Measurements from ENCODE around the gene PTPN18. TPM values are rescaled to one million over a fixed set of nuclear protein-coding genes. Genes with fewer than 3 reads are reported as not detected.

Gene PTPN18
- total RNA-seq, 1 experiment from 2014 or later = 34.4 TPM

GRCh38 chr2:130339885-130340745 lies 15.7 kb upstream of the PTPN18 start:
- Mint-ChIP-seq H3K4me1 (ENCODE audit: insufficient read depth, unreplicated experiment) (peaks cover 12% of the 10 kb centered on the region), H3K27ac (ENCODE audit: low read depth, unreplicated experiment) (no peak overlapping the region), H3K27me3 (ENCODE audit: insufficient read depth, unreplicated experiment) (no peaks in the 10 kb centered on the region), H3K36me3 (ENCODE audit: insufficient read depth, unreplicated experiment) (peaks cover 30% of the 10 kb centered on the region), H3K9me3 (ENCODE audit: unreplicated experiment) (no peaks in the 10 kb centered on the region), H3K4me3 (ENCODE audit: unreplicated experiment) (no peak overlapping the region)
- no peak for DNase-seq (ENCODE audit: unreplicated experiment)
- BruUV-seq (replicated peaks) = no TSS peak
- ChIA-PET CTCF (interaction anchor here (1.1 kb wide), 2 partner anchors 159 to 184 kb away, joined by 3 read pairs; partner anchors contain the start of gene SMPD4), POLR2A (interaction anchor here (3.7 kb wide), 1 partner anchor 159 kb away, joined by 61 read pairs; the partner anchor contains the start of genes MZT2B and SMPD4)
- TF ChIP-seq CTCF (IDR thresholded peaks at IDR 0.05; ENCODE audit: unreplicated experiment) = no peak
- intact Hi-C loops (cut with micrococcal nuclease) = no loop called here

- H3K4me3 Mint-ChIP-seq (ENCODE audit: unreplicated experiment) = peak overlapping the region; percentile 98
- peaks cover 45% of the 10 kb centered on the region for H3K36me3 Mint-ChIP-seq (ENCODE audit: insufficient read depth, unreplicated experiment)
- no TSS peak for BruUV-seq (replicated peaks)
- intact Hi-C loops (cut with micrococcal nuclease) = no loop called here
- ChIA-PET CTCF (interaction anchor here (0.6 to 4.4 kb wide), 6 partner anchors 9 to 809 kb away, joined by 3 to 37 read pairs (median 4); partner anchors contain the start of gene SMPD4), POLR2A (interaction anchor here (0.9 to 3.7 kb wide), 13 partner anchors 9 to 763 kb away, joined by 3 to 61 read pairs (median 9); partner anchors contain the start of genes MZT2B, PLEKHB2, PTPN18 and SMPD4)
- peaks cover 12% of the 10 kb centered on the region for H3K4me1 Mint-ChIP-seq (ENCODE audit: insufficient read depth, unreplicated experiment)
- no peaks in the 10 kb centered on the region for H3K9me3 Mint-ChIP-seq (ENCODE audit: unreplicated experiment)
- TF ChIP-seq CTCF (IDR thresholded peaks at IDR 0.05; ENCODE audit: unreplicated experiment) = no peak
- H3K27ac Mint-ChIP-seq (ENCODE audit: low read depth, unreplicated experiment) = peak overlapping the region; percentile 98
- no peaks in the 10 kb centered on the region for H3K27me3 Mint-ChIP-seq (ENCODE audit: insufficient read depth, unreplicated experiment)
- peak; percentile 33 for DNase-seq (ENCODE audit: unreplicated experiment)
Observed at GRCh38 chr2:130341562-130342019, 14.3 kb upstream of the PTPN18 start.

- no peak for TF ChIP-seq CTCF (IDR thresholded peaks at IDR 0.05; ENCODE audit: unreplicated experiment)
- H3K4me1 Mint-ChIP-seq (ENCODE audit: insufficient read depth, unreplicated experiment) = peaks cover 12% of the 10 kb centered on the region
- BruUV-seq (replicated peaks) = TSS peak; percentile 78
Observed at GRCh38 chr2:130342020-130342532, 13.8 kb upstream of the PTPN18 start.

More at GRCh38 chr2:130342020-130342532, 13.8 kb upstream of the PTPN18 start:
- CTCF ChIA-PET = interaction anchor here (1.0 to 4.4 kb wide), 5 partner anchors 10 to 161 kb away, joined by 3 to 37 read pairs (median 5); partner anchors contain the start of genes PTPN18 and SMPD4
- H3K36me3 Mint-ChIP-seq (ENCODE audit: insufficient read depth, unreplicated experiment) = peaks cover 44% of the 10 kb centered on the region
- peak overlapping the region; percentile 98 for H3K4me3 Mint-ChIP-seq (ENCODE audit: unreplicated experiment)
- POLR2A ChIA-PET = interaction anchor here (0.6 to 3.7 kb wide), 19 partner anchors 9 to 1340 kb away, joined by 3 to 61 read pairs (median 4); partner anchors contain the start of genes FAM168B, MZT2B, PLEKHB2 and PTPN18
- peak overlapping the region; percentile 98 for H3K27ac Mint-ChIP-seq (ENCODE audit: low read depth, unreplicated experiment)
- no peaks in the 10 kb centered on the region for H3K9me3 Mint-ChIP-seq (ENCODE audit: unreplicated experiment)
- DNase-seq (ENCODE audit: unreplicated experiment) = peak; percentile 97
- H3K27me3 Mint-ChIP-seq (ENCODE audit: insufficient read depth, unreplicated experiment) = no peaks in the 10 kb centered on the region
- intact Hi-C loops (cut with micrococcal nuclease) = no loop called here

Data from MCF 10A (cell line).